Progenitor cell of endocrine pancreas (in vitro differentiated cells): Measurements from ENCODE around the gene DND1. TPM values are rescaled to one million over a fixed set of nuclear protein-coding genes. Genes with fewer than 3 reads are reported as not detected.

ENCODE experiments used
- DNase-seq: peaks from one replicate; pipeline ENCODE4 v3.0.0; 2021; ENCODE audit warnings: low spot score; ENCODE audit not compliant: unreplicated experiment
- H3K27ac Mint-ChIP-seq: 2 replicates; pipeline ENCODE4 v1.8.0; 2021; ENCODE audit warnings: mild to moderate bottlenecking, moderate library complexity, mixed read lengths
- H3K27me3 Mint-ChIP-seq: 2 replicates; pipeline ENCODE4 v1.8.0; 2021; ENCODE audit warnings: mixed read lengths
- H3K36me3 Mint-ChIP-seq: 2 replicates; pipeline ENCODE4 v1.8.0; 2022; ENCODE audit warnings: mixed read lengths; ENCODE audit not compliant: insufficient read depth
- H3K4me1 Mint-ChIP-seq: 2 replicates; pipeline ENCODE4 v1.8.0; 2021; ENCODE audit warnings: low read depth, mixed read lengths
- H3K4me3 Mint-ChIP-seq: 2 replicates; pipeline ENCODE4 v1.8.0; 2021; ENCODE audit warnings: low read depth, mild to moderate bottlenecking, moderate library complexity, mixed read lengths
- H3K9me3 Mint-ChIP-seq: 2 replicates; pipeline ENCODE4 v1.8.0; 2021; ENCODE audit warnings: low read depth, mixed read lengths
- total RNA-seq: library from RNA; stranded (reverse); gene quantifications from 2 replicates; pipeline ENCODE4 v1.2.1, GENCODE V29; 2021
- TF ChIP-seq, protein P1 (sequence below): fragments of 200-600 bp; sonication (generic); IDR thresholded peaks from one replicate; pipeline ENCODE4 v1.5.0; 2021; ENCODE audit warnings: antibody characterized with exemption, mild to moderate bottlenecking; ENCODE audit not compliant: unreplicated experiment

The DND1 gene
- total RNA-seq, 1 donor from 2014 or later, result 3.1 TPM

GRCh38 chr5:140694276-140694675 lies 20.9 kb upstream of the DND1 start:
- peaks cover 32% of the 10 kb centered on the region for H3K36me3 Mint-ChIP-seq
- H3K9me3 Mint-ChIP-seq, result no peaks in the 10 kb centered on the region
- no peak overlapping the region for H3K27ac Mint-ChIP-seq
- TF ChIP-seq, protein P1, sequence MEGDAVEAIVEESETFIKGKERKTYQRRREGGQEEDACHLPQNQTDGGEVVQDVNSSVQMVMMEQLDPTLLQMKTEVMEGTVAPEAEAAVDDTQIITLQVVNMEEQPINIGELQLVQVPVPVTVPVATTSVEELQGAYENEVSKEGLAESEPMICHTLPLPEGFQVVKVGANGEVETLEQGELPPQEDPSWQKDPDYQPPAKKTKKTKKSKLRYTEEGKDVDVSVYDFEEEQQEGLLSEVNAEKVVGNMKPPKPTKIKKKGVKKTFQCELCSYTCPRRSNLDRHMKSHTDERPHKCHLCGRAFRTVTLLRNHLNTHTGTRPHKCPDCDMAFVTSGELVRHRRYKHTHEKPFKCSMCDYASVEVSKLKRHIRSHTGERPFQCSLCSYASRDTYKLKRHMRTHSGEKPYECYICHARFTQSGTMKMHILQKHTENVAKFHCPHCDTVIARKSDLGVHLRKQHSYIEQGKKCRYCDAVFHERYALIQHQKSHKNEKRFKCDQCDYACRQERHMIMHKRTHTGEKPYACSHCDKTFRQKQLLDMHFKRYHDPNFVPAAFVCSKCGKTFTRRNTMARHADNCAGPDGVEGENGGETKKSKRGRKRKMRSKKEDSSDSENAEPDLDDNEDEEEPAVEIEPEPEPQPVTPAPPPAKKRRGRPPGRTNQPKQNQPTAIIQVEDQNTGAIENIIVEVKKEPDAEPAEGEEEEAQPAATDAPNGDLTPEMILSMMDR, result no peak
- H3K4me3 Mint-ChIP-seq, result no peak overlapping the region
- H3K27me3 Mint-ChIP-seq, result no peaks in the 10 kb centered on the region
- DNase-seq, result no peak
- H3K4me1 Mint-ChIP-seq, result peaks cover 21% of the 10 kb centered on the region

DNA sequence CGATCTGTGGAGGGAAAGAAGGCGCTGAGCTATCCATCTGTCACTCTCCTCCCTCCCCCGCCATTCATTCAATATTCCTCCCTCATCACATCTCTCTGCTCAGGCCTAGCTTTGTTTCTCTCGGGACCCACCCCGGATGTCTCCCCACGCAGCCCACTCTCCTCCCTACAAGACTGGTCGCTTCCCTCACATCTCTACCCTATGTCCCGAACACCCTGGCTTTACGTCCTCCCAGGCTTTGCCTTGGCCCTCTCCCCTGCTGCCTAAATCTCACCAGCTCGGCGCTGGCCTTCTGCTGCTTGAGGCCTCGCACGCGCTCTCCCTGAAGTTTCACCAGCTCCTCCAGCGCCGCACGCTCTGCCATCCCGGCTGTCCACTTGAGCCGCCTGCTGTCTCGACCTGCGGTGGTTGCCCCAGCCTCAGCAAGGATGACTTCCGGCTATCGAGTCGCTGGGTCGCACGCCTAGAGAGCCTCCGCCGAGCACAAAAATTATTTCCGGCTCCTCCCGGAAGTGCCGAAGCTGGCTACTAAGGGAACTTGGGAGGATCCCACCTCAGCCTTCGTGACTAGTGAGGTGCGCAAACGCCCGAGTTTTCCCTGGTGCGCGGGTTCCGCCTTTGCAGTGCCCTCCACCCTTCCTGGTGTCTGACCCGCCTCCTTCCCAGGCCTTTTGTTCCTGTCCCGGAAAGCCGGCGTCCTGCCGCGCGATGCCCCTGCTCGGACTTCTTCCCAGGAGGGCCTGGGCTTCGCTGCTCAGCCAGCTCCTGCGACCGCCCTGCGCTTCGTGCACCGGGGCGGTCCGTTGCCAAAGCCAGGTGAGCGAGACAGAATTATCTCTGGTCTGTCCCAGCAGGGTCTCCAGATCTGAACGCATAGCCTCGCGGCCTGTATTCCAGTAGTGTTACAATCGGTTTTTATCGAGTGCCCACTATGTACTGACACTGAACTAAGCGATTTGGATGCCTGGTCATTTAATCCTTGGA lies 17.9 kb upstream of the DND1 start, which contains the start of the genes HARS1 and HARS2:
TSS of gene HARS1 (minus strand) at position 430 of the 984 bp plus-strand sequence. CDS start at position 364, 66 bp downstream.
TSS of gene HARS2 (plus strand) at position 515 of the 984 bp plus-strand sequence. CDS start at position 709, 194 bp downstream.
- H3K4me3 Mint-ChIP-seq, result peak within 1 kb of the TSS; percentile 97
- H3K27ac Mint-ChIP-seq, result peak within 1 kb of the TSS; percentile 94
- no peaks in the 10 kb centered on the region for H3K9me3 Mint-ChIP-seq
- peak; percentile 72 for DNase-seq
- H3K36me3 Mint-ChIP-seq, result peaks cover 17% of the 10 kb centered on the region
- TF ChIP-seq, protein P1, result no peak
- H3K4me1 Mint-ChIP-seq, result peaks cover 21% of the 10 kb centered on the region
- H3K27me3 Mint-ChIP-seq, result no peaks in the 10 kb centered on the region

DNA sequence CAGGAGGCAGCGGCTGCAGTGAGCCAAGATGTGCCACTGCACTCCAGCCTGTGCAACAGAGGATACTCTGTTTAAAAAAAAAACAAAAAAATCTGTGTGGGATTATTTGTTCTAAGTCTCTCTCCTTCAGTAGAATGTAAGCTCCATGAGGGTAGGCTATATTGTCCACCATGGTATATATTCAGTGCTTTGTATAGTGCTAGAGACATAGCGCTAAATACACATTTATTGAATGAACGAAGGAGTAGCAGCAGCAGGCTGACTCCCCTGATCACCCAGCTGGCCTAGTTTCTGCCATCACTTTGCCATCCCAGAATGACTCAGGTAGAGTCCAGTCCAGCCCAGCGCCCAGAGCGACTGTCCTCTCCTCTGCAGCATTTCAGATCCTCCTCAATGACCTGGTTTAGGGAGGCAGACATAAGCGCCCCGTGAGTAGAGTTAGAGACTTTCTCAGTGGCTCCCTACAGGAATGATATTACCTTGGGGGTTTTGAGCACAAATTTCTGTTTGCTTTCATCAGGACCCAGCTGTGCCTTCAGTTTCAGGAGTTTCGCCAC lies 17.1 kb upstream of the DND1 start:
- TF ChIP-seq, protein P1, result no peak
- no peak for DNase-seq

DNA sequence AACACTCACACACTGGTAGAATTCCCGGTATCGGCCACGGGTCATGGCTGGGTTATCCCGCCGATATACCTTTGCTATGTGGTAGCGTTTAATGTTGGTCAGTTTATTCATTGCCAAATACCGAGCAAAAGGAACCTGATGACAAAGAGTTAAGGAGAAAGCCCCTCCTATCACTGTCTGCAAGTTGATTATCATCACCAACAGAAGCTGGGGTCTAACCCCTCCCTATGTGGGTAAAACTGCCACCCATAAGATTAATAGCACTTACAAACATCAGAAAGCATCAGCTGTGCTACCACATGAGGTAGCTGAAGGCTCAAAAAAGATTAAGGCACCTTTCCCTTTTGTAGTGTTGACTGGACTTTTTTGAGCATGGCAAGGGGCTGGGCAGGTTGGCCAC lies 5.6 kb upstream of the DND1 start:
- Mint-ChIP-seq H3K4me3 (no peak overlapping the region), H3K27ac (no peak overlapping the region), H3K27me3 (no peaks in the 10 kb centered on the region), H3K9me3 (no peaks in the 10 kb centered on the region), H3K4me1 (no peaks in the 10 kb centered on the region), H3K36me3 (peaks cover 23% of the 10 kb centered on the region)
- TF ChIP-seq, protein P1, result no peak
- DNase-seq, result no peak

More for the DNA sequence above, 17.1 kb upstream of the DND1 start:
- Mint-ChIP-seq H3K36me3 (peaks cover 13% of the 10 kb centered on the region), H3K4me1 (peaks cover 21% of the 10 kb centered on the region), H3K9me3 (no peaks in the 10 kb centered on the region), H3K27me3 (no peaks in the 10 kb centered on the region), H3K27ac (peak overlapping the region; percentile 94), H3K4me3 (peak overlapping the region; percentile 97)

DNA sequence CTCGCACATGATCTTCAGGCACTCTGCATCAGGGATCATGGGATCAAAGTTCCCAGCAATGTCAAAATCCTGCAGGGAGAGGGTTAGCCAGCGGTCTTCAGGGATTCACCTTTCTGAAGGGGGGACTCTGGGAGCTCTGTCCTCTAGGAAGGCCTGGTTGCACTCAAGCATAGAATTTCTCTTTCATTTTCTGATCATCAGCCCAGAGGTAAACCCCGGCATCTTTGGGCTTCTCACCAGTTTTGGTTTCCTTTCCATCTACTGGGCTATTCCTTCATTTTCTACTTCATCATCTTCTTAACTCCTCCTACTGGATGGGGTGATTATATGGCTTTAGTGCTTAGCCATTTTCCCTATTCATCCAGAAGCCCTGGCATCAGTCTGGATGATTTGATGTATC lies 4.6 kb upstream of the DND1 start:
- Mint-ChIP-seq H3K27ac (no peak overlapping the region), H3K9me3 (no peaks in the 10 kb centered on the region), H3K27me3 (no peaks in the 10 kb centered on the region), H3K4me1 (no peaks in the 10 kb centered on the region), H3K36me3 (peaks cover 23% of the 10 kb centered on the region), H3K4me3 (no peak overlapping the region)
- DNase-seq, result no peak
- TF ChIP-seq, protein P1, result no peak
